ENCODE results near the gene CACNA1I. TPM values are rescaled to one million over a fixed set of nuclear protein-coding genes. Genes with fewer than 3 reads are reported as not detected.

Gene CACNA1I
- total and polyA plus RNA-seq, 2 donors (not counting 1 experiment from before 2014, with no cell fraction given): 0.07 to 0.25 TPM

DNA sequence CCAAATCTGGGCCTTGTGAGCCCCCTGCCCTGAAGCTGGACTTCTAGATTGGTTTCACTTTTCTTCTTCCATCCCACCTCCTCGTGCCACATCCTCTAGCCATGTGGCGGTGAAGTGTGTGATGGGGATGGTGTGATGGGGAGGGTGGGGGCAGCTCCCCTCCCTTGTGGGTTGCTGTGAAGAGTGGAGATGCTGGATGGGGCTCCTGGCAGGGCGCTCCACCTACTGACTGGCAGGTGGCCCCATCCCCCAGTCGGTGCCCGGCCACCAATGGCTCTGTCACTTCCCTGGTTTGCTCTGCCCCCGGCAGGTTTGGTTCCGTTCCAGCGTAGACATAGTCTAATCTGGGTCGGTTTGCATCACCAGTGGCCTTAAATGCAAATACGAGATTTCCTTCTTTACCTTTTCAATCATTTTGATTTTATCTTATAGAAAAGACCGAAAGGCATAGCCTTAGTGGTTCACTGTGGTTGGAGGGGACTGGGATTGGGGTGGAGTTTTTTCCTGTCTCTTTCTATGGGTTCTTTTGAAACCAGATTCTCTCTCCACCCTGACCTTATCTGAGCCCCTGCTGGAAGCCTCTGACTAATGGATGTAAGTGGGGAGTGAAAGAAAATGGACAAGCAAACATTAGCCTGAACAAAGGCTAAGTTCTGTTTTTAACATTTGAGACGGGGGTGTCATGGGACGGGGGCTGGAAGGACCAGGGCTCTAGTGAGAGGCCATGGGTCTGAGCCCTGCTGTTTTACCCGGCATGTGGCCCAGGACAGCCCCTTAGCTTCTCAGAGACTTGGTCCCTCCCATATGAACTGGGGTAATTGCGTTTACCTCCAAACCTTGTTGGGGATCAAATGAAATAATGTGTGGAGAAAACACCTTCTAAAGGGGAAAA is 149.3 kb downstream of the CACNA1I start:
- Mint-ChIP-seq H3K9me3 (ENCODE audit: insufficient read depth) (no peaks in the 10 kb centered on the region), H3K27me3 (peaks cover 11% of the 10 kb centered on the region), H3K27ac (no peak overlapping the region), H3K4me1 (no peaks in the 10 kb centered on the region), H3K4me3 (no peak overlapping the region)
- no peaks in the 10 kb centered on the region for H3K4me1 ChIP-seq (ENCODE audit: control insufficient read depth in 2 of 2, insufficient read depth in 2 of 2, low read length in 2 of 2)
- no peaks in the 10 kb centered on the region for H3K79me2 ChIP-seq (ENCODE audit: control insufficient read depth, insufficient read depth, low read length)
- no peak overlapping the region for H3K9ac ChIP-seq (ENCODE audit: low read length)
- no peak overlapping the region for H3K27ac ChIP-seq (ENCODE audit: low read length in 2 of 2)
- ATAC-seq (ENCODE audit: low read depth) (no peak), DNase-seq (no peak)
- ChIA-PET CTCF (no interaction called here), POLR2A (no interaction called here)
- H3K4me2 ChIP-seq (replicated peaks; ENCODE audit: low read depth, low read length, poor library complexity, severe bottlenecking): no peak overlapping the region
- no peaks in the 10 kb centered on the region for H3K27me3 ChIP-seq (replicated peaks in 1 of 4; ENCODE audit: control extremely low read depth in 1 of 4, control insufficient read depth in 3 of 4, insufficient read depth in 4 of 4, low read length in 3 of 4)
- H3K4me3 ChIP-seq (ENCODE audit: control extremely low read depth in 1 of 5, extremely low read depth in 1 of 5, insufficient read depth in 1 of 5, low read depth in 2 of 5, low read length in 4 of 5): no peak overlapping the region
- intact Hi-C loops (cut with micrococcal nuclease): no loop called here
- no peaks in the 10 kb centered on the region for H4K20me1 ChIP-seq (ENCODE audit: control insufficient read depth, insufficient read depth, low read length, poor library complexity, severe bottlenecking)
- no peak overlapping the region for H2AFZ ChIP-seq (ENCODE audit: insufficient read depth, low read depth, low read length, poor library complexity, severe bottlenecking)
- TF ChIP-seq EZH2 (IDR thresholded peaks at IDR 0.05; ENCODE audit: borderline replicate concordance, insufficient read depth, low read depth, low read length, poor library complexity, severe bottlenecking): no peak
- TF ChIP-seq, protein P1, sequence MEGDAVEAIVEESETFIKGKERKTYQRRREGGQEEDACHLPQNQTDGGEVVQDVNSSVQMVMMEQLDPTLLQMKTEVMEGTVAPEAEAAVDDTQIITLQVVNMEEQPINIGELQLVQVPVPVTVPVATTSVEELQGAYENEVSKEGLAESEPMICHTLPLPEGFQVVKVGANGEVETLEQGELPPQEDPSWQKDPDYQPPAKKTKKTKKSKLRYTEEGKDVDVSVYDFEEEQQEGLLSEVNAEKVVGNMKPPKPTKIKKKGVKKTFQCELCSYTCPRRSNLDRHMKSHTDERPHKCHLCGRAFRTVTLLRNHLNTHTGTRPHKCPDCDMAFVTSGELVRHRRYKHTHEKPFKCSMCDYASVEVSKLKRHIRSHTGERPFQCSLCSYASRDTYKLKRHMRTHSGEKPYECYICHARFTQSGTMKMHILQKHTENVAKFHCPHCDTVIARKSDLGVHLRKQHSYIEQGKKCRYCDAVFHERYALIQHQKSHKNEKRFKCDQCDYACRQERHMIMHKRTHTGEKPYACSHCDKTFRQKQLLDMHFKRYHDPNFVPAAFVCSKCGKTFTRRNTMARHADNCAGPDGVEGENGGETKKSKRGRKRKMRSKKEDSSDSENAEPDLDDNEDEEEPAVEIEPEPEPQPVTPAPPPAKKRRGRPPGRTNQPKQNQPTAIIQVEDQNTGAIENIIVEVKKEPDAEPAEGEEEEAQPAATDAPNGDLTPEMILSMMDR (IDR thresholded peaks at IDR 0.05): no peak
- 76% methylated on average over 9 of the region's 15 CpGs for WGBS (ENCODE audit: insufficient coverage)
- no peaks in the 10 kb centered on the region for H3K36me3 ChIP-seq (replicated peaks in 1 of 2; ENCODE audit: control extremely low read depth in 1 of 2, control insufficient read depth in 1 of 2, extremely low read depth in 1 of 2, insufficient read depth in 2 of 2, low read length in 1 of 2)
- H3K9me3 ChIP-seq (ENCODE audit: control extremely low read depth in 1 of 3, control insufficient read depth in 2 of 3, insufficient read depth in 1 of 3, low read length in 2 of 3): no peaks in the 10 kb centered on the region

All from B cell (primary cell).